GM21515 (cell line): ENCODE results near the gene MARCHF3.

Experiments
- ATAC-seq: cut with Tn5 transposase; IDR thresholded peaks from one replicate; pipeline ENCODE4 v1.9.1; 2021; ENCODE audit not compliant: unreplicated experiment

Gene MARCHF3

DNA sequence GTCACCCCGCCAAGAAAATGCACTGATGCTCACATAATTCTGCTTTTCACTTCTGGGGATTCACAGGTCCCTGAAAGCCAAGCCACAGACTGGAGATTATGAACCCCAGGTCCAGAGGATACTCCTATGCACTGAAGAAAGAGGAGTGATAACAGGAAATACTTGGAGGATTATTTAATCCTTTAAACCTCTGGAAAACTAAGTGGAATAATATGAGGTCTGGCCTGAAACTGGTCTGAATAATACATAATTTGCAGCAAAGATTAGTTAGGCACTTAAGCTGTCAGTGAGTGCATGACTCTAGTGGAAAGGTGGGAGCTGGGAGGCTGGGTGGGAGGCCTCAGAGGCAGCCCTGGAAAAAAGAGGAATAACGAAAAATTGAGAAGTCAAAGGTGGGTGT lies 45.7 kb downstream of the MARCHF3 start:
- no peak for ATAC-seq

- ATAC-seq: no peak
These were observed 46.5 kb downstream of the MARCHF3 start for GRCh38 chr5:126983874-126984266.

- no peak for ATAC-seq
These were observed 47.2 kb downstream of the MARCHF3 start for GRCh38 chr5:126982926-126983873.

DNA sequence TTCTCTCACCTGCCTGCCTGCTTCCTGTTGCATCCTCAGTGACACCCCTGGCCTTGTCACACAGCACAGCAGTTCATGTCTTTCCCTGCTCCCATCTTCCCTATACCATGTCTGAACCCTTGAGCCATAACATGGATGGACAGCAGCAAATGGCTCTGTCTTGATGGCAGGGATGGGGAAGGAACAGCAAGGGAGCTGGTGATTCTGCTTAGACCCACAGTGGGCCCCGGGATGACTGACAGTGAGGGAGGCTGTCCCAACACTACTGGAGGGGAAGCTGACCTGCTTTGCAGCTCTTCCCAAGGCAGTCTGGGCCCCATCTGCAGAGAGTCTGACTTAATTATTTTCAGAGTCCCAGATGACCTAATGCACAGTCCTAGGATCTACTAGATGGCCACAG lies 48.2 kb downstream of the MARCHF3 start:
- no peak for ATAC-seq

DNA sequence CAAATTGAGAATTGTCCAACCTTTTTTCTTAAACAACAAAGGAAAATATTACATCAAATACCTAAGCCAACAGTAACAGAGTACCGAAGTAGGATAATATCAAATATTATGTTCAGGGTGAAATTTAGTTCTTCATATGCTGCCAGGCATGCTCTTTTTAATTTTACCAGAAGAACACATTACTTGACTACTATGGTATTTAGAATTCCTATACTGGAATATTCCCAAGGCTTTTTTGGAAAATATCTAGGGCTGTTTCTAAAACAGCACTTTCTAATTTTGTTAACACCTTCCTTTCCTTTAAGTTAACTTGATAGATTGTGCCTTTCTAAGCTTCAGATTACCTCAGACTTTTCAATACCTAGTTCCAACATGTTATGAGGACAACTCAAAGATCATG lies 48.7 kb downstream of the MARCHF3 start:
- ATAC-seq: no peak

- no peak for ATAC-seq
These were observed 49.1 kb downstream of the MARCHF3 start for GRCh38 chr5:126981222-126981621.

- ATAC-seq: no peak
These were observed 52.1 kb downstream of the MARCHF3 start for GRCh38 chr5:126978258-126978657.

GRCh38 chr5:126976520-126977172 lies 53.7 kb downstream of the MARCHF3 start:
- ATAC-seq: no peak

GRCh38 chr5:126975796-126976195 lies 54.6 kb downstream of the MARCHF3 start:
- ATAC-seq: no peak

DNA sequence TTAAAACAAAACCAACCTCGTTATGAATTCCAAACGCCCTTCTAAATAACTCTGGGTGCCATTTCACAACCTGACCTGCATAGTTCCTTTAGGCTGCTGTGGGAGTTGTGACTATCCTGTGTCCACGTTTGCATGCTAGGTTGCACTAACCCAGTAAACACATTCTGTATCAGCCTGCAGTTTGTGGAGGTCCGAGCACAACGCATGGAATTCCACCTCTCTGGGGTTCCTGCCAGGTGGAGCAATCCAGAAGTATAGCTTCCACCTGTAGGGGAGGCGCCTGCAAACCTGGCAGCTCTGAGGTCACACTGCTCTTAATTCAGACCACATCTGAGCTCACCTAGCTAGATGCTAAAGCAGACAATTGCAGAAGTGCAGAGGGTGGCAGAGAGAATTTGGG lies 57.2 kb downstream of the MARCHF3 start:
- no peak for ATAC-seq

- ATAC-seq: peak; percentile 74
These were observed 58.1 kb downstream of the MARCHF3 start for GRCh38 chr5:126972062-126972895.

GRCh38 chr5:126971455-126972031 lies 58.8 kb downstream of the MARCHF3 start:
- ATAC-seq: no peak

DNA sequence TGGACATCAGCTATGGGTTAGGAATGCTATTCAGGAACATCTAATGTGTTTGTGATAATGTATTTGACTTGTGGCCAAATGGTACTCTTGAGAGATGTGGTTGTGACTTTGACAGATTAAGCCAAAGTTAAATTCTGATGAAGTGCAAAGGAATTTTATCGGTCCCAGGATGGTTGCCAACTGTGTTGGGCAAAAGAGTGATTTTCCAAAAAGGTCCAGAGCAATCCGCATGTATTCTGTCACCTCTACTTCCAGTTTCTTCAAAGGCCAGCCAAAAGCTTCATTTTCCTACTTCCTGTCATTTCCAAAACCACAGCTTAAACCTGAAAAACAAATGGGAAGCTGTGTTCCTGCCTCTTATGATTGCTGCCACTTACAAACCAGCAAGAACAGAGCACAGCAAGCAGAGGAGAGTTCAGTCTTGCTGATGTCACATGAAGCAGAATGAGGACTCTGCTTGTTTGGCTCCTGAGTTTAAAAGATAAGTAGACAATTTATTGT lies 59.8 kb downstream of the MARCHF3 start:
- no peak for ATAC-seq

DNA sequence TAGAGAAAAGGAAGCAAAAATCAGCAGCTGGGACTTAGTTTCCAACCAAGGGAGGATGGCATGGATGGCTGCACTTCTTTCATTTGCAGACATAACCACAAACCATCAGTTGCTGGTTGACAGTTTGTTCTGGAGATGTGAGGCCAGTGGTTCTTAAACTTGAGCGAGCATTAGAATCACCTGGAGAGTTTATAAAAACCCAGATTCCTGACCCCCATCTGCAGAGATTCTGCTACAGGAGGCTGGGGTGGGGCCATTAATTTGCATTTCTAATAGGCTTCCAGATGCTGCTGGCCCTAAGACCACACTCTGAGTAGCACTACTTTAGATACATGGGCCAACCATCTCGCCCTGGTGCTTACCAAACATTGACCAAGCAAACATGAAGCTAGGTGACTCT lies 60.8 kb downstream of the MARCHF3 start:
- ATAC-seq: peak; percentile 47

DNA sequence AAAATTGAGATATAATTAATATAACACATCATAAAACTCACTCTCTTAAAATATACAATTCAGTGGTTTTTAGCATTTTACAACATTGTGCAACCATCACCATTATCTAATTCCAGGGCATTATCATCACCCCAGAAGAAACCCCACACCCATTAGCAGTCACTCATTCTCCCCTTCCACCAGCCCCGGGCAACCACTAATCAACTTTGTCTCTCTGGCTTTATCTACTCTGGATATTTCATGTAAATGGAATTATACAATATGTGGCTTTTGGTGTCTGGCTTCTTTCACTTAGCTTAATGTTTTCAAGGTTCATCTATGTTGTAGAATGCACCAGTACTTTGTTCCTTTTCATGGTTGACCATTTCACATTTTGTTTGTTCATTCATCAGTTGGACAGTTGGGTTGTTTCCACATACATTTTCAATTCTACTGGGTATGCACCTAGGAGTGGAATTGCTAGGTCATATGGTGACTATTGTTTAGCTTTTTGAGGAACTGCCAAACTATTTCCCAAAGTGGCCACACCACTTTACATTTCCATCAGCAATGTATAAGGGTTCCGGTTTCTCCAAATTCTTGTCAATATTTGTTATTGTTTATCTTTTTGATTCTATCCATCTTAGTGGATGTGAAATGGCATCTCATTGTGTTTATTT lies 62.4 kb downstream of the MARCHF3 start:
- no peak for ATAC-seq

- ATAC-seq: no peak
These were observed 64.9 kb downstream of the MARCHF3 start for GRCh38 chr5:126965487-126965886.

DNA sequence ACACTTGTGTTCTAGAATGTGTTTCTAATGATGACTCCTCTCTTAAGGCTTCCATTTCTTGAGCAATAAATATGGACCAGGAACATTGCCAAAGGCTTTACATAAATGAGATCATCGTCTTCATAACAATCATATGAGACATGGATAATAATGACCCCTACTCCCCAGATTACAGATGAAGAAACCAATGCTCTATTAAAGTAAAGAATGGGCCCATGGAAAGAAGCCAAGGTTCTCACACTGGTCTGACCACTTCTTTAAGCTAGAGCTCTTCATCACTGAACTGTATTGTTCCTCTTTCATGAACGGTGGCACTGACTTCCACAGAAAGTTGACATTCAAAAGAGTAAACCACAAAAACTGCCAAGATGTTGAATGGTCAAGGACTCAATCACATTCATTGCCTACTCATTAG lies 65.3 kb downstream of the MARCHF3 start:
- no peak for ATAC-seq

- ATAC-seq: no peak
These were observed 66.5 kb downstream of the MARCHF3 start for GRCh38 chr5:126963822-126964375.

DNA sequence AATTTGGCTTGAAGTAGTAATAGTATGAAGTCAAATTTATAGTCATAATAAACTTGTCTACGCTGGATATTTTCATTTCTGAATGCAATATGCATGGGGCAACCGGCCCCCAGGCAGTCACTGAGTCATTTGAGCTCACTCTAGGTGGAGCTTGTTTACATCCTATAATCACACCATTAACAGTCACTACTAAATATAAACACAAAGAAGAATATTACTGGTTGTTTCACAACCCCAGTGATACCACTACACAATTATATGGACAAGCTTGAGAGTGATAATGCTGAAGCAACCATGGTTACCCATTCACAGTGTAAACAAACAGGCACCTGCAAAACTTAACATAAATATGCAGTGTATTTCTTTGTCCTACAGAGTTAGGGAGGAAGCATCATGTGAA lies 68.7 kb downstream of the MARCHF3 start:
- peak; percentile 74 for ATAC-seq

DNA sequence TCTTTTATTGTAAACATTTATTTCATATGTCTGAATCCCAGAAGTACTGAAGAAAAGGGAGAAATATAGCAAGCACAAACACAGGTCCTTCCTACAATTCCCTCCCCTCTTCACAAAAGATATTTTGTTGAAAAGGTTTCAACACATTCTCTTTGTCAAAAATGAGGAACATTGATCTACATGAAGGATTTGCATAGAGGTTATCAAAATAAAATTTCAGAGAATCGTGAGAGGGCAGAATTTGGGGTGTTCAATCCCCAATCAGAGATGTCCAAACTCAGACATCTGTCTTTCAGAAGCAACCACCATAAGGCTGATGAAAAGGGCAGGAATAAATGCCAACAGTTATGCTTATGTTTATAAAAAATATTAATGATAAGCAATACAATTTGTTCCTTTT lies 69.2 kb downstream of the MARCHF3 start:
- ATAC-seq: no peak
